ENCODE data around the gene SLC44A3.

- TF ChIP-seq, protein P1, sequence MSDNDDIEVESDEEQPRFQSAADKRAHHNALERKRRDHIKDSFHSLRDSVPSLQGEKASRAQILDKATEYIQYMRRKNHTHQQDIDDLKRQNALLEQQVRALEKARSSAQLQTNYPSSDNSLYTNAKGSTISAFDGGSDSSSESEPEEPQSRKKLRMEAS (IDR thresholded peaks at IDR 0.05; ENCODE audit: low read depth, low read length) = no peak
- TF ChIP-seq POLR2A (IDR thresholded peaks at IDR 0.05; ENCODE audit: extremely low read depth, insufficient read length) (no peak), CTCF (IDR thresholded peaks at IDR 0.05; ENCODE audit: low read depth, low read length) (no peak), MYC (IDR thresholded peaks at IDR 0.05; ENCODE audit: low read depth, low read length) (no peak)
Measured at GRCh38 chr1:94922761-94923331, 102.7 kb downstream of the SLC44A3 start.
